ELF-1 (cell line): ENCODE data around the gene NGRN.
"Not testable (repeated sequence)": the region's sequence is repeated elsewhere in the genome, so short reads cannot be mapped to it uniquely, and the experiment has no call there.

Experiments
- DNase-seq: peaks from one replicate; pipeline ENCODE4 v3.0.0-alpha.2; 2016; ENCODE audit warnings: low read depth, low spot score

Gene NGRN

GRCh38 chr15:90234096-90234988, 31.1 kb upstream of the NGRN start, which contains the start of gene GDPGP1:
Gene GDPGP1, plus strand, starts transcription at chr15:90234209. Its CDS starts 6,700 bp downstream, at chr15:90240909.
- no peak for DNase-seq

GRCh38 chr15:90239371-90239770, 26.1 kb upstream of the NGRN start:
- DNase-seq = no peak

- no peak for DNase-seq
Observed at GRCh38 chr15:90240856-90241255, 24.6 kb upstream of the NGRN start.

- no peak for DNase-seq
Observed at GRCh38 chr15:90241343-90242192, 23.9 kb upstream of the NGRN start.

GRCh38 chr15:90243943-90244639, 21.4 kb upstream of the NGRN start:
- DNase-seq = no peak

- no peak for DNase-seq
Observed at GRCh38 chr15:90248789-90249202, 16.7 kb upstream of the NGRN start.

GRCh38 chr15:90249203-90249863, 16.1 kb upstream of the NGRN start, which contains the start of gene TTLL13:
Gene TTLL13, plus strand, starts transcription at chr15:90249556. Its CDS starts 1,075 bp downstream, at chr15:90250631.
- DNase-seq = peak; percentile 97

GRCh38 chr15:90257776-90258175, 7.7 kb upstream of the NGRN start:
- no peak for DNase-seq

GRCh38 chr15:90259524-90259923, 5.9 kb upstream of the NGRN start:
- no peak for DNase-seq

GRCh38 chr15:90260731-90261130, 4.7 kb upstream of the NGRN start:
- not testable (repeated sequence) for DNase-seq

GRCh38 chr15:90261811-90262210, 3.7 kb upstream of the NGRN start:
- DNase-seq = no peak

GRCh38 chr15:90262426-90262825, 3.0 kb upstream of the NGRN start:
- DNase-seq = no peak

- no peak for DNase-seq
Observed at GRCh38 chr15:90264671-90265070, 801 bp upstream of the NGRN start.

GRCh38 chr15:90266061-90266431, 574 bp downstream of the NGRN start:
- peak; percentile 77 for DNase-seq

- no peak for DNase-seq
Observed at GRCh38 chr15:90266485-90266884, 1.0 kb downstream of the NGRN start.

GRCh38 chr15:90268415-90268814, 2.9 kb downstream of the NGRN start:
- DNase-seq = peak; percentile 38

GRCh38 chr15:90270502-90271150, 5.2 kb downstream of the NGRN start:
- no peak for DNase-seq

GRCh38 chr15:90271459-90272166, 6.1 kb downstream of the NGRN start:
- DNase-seq = no peak

GRCh38 chr15:90278467-90278866, 13.0 kb downstream of the NGRN start:
- DNase-seq = not testable (repeated sequence)

GRCh38 chr15:90280743-90281142, 15.3 kb downstream of the NGRN start:
- DNase-seq = not testable (repeated sequence)
